Measurements from ENCODE around the gene SUMO2. TPM values are rescaled to one million over a fixed set of nuclear protein-coding genes. Genes with fewer than 3 reads are reported as not detected.

The SUMO2 gene
- total and polyA plus RNA-seq, 2 of the 13 experiments (the other 11 are each of a cell fraction or from before 2014, with no cell fraction given), result 337 to 553 TPM

- TF ChIP-seq TMF1 (CRISPR knock-in tag; IDR thresholded peaks at IDR 0.05; ENCODE audit: low read depth) (no peak), ZFP37 (CRISPR knock-in tag; IDR thresholded peaks at IDR 0.05; ENCODE audit: borderline replicate concordance) (no peak), ZNF10 (CRISPR knock-in tag; IDR thresholded peaks at IDR 0.05; ENCODE audit: borderline replicate concordance, low read depth) (no peak), RFXAP (CRISPR knock-in tag; IDR thresholded peaks at IDR 0.05; ENCODE audit: borderline replicate concordance) (no peak), ZBED4 (CRISPR knock-in tag; IDR thresholded peaks at IDR 0.05; ENCODE audit: borderline replicate concordance) (no peak), ZNF512 (CRISPR knock-in tag; IDR thresholded peaks at IDR 0.05) (no peak), ZNF20 (CRISPR knock-in tag; IDR thresholded peaks at IDR 0.05) (no peak), SOX6 (IDR thresholded peaks at IDR 0.05) (no peak), SOX6 (CRISPR knock-in tag; IDR thresholded peaks at IDR 0.05) (peak; percentile 37; the same call in 1 of the 2 replicates), DRAP1 (CRISPR knock-in tag; IDR thresholded peaks at IDR 0.05) (no peak), PHF21A (CRISPR knock-in tag; IDR thresholded peaks at IDR 0.05) (no peak), GTF3A (CRISPR knock-in tag; conservative IDR thresholded peaks at IDR 0.05) (no peak), ZNF431 (CRISPR knock-in tag; IDR thresholded peaks at IDR 0.05; ENCODE audit: borderline replicate concordance, low read depth) (no peak), ZNF777 (CRISPR knock-in tag; IDR thresholded peaks at IDR 0.05) (no peak), ATRX (CRISPR knock-in tag; IDR thresholded peaks at IDR 0.05; ENCODE audit: borderline replicate concordance) (no peak), ZFX (CRISPR knock-in tag; IDR thresholded peaks at IDR 0.05; ENCODE audit: low read depth) (no peak; the same call in 1 of the 2 replicates), HMG20B (CRISPR knock-in tag; conservative IDR thresholded peaks at IDR 0.05) (no peak), RFX5 (IDR thresholded peaks at IDR 0.05; ENCODE audit: low read depth, low read length) (no peak), ZNF264 (CRISPR knock-in tag; IDR thresholded peaks at IDR 0.05) (no peak), ZFYVE20 (CRISPR knock-in tag; IDR thresholded peaks at IDR 0.05; ENCODE audit: borderline replicate concordance, low read depth) (no peak), HBP1 (CRISPR knock-in tag; IDR thresholded peaks at IDR 0.05; ENCODE audit: low read depth) (peak; percentile 4; the same call in 1 of the 2 replicates), YEATS2 (CRISPR knock-in tag; IDR thresholded peaks at IDR 0.05; ENCODE audit: borderline replicate concordance) (peak; percentile 9), SP1 (IDR thresholded peaks at IDR 0.05) (no peak), SP1 (CRISPR knock-in tag; IDR thresholded peaks at IDR 0.05) (no peak)
Measured at GRCh38 chr17:75152922-75153779, 29.6 kb downstream of the SUMO2 start (continued).

Data from HepG2 (cell line).